ENCODE measurements around the gene ARHGAP10.

ARHGAP10 gene

DNA sequence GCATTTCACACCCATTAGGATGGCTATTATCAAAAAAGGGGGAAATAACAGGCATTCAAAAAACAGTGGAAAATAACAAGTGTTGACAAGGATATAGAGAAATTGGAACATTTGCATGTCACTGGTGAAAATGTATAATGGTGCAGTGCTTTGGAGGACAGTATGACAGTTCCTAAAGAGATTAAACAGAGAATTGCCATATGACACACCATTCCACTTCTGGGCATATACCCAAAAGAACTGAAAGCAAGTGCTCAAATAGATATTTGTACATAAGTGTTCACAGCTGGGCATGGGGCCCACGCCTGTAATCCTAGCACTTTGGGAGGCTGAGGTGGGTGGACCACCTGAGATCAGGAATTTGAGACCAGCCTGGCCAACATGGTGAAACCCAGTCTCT, 362.3 kb downstream of the ARHGAP10 start:
- DNase-seq (ENCODE audit: low read depth, low spot score), result no peak
- Histone ChIP-seq H3K27ac (no peak overlapping the region), H3K9me3 (ENCODE audit: low read depth, low read length) (no peaks in the 10 kb centered on the region), H3K4me3 (no peak overlapping the region), H3K36me3 (ENCODE audit: insufficient read depth, low read length) (no peaks in the 10 kb centered on the region), H3K9ac (ENCODE audit: insufficient read length) (no peak overlapping the region)
- TF ChIP-seq EZH2 (IDR thresholded peaks at IDR 0.05) (no peak), FOXP2 (optimal IDR thresholded peaks at IDR 0.05; ENCODE audit: control extremely low read depth, extremely low read length, insufficient read depth) (no peak), POLR2AphosphoS5 (IDR thresholded peaks at IDR 0.05; ENCODE audit: borderline replicate concordance, low read depth, low read length) (no peak)

- DNase-seq (ENCODE audit: low read depth, low spot score), result no peak
- TF ChIP-seq POLR2AphosphoS5 (IDR thresholded peaks at IDR 0.05; ENCODE audit: borderline replicate concordance, low read depth, low read length) (no peak), FOXP2 (optimal IDR thresholded peaks at IDR 0.05; ENCODE audit: control extremely low read depth, extremely low read length, insufficient read depth) (no peak), EZH2 (IDR thresholded peaks at IDR 0.05) (no peak)
- H3K4me3 ChIP-seq, result no peak overlapping the region
- no peak overlapping the region for H3K27ac ChIP-seq
- no peaks in the 10 kb centered on the region for H3K36me3 ChIP-seq (ENCODE audit: insufficient read depth, low read length)
- H3K9me3 ChIP-seq (ENCODE audit: low read depth, low read length), result no peaks in the 10 kb centered on the region
- H3K9ac ChIP-seq (ENCODE audit: insufficient read length), result no peak overlapping the region
Observed at GRCh38 chr4:148095346-148095923, 363.5 kb downstream of the ARHGAP10 start.

DNA sequence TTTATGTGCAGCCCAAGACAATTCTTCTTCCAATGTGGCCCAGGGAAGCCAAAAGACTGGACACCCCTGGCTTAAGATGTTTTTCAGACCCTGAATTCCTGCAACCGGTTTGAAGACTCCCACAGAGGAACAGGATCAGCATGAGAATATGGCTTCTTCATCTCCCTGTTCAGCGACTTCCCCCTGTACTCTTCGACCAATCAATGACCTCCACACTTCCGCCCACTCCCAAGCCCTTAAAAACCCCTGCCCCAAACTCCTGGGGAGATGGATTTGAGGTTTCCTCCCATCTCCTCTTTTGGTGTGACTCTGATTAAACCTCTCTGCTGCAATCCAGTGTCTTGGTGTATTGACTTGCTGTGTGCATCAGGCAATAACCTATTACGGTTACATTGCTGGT, 365.9 kb downstream of the ARHGAP10 start:
- no peaks in the 10 kb centered on the region for H3K9me3 ChIP-seq (ENCODE audit: low read depth, low read length)
- TF ChIP-seq FOXP2 (optimal IDR thresholded peaks at IDR 0.05; ENCODE audit: control extremely low read depth, extremely low read length, insufficient read depth) (no peak), EZH2 (IDR thresholded peaks at IDR 0.05) (no peak), POLR2AphosphoS5 (IDR thresholded peaks at IDR 0.05; ENCODE audit: borderline replicate concordance, low read depth, low read length) (no peak)
- H3K36me3 ChIP-seq (ENCODE audit: insufficient read depth, low read length), result no peaks in the 10 kb centered on the region
- H3K9ac ChIP-seq (ENCODE audit: insufficient read length), result no peak overlapping the region
- no peak for DNase-seq (ENCODE audit: low read depth, low spot score)
- H3K27ac ChIP-seq, result no peak overlapping the region
- H3K4me3 ChIP-seq, result no peak overlapping the region

GRCh38 chr4:148101235-148101634, 369.3 kb downstream of the ARHGAP10 start:
- no peaks in the 10 kb centered on the region for H3K36me3 ChIP-seq (ENCODE audit: insufficient read depth, low read length)
- H3K27ac ChIP-seq, result no peak overlapping the region
- TF ChIP-seq EZH2 (IDR thresholded peaks at IDR 0.05) (no peak), POLR2AphosphoS5 (IDR thresholded peaks at IDR 0.05; ENCODE audit: borderline replicate concordance, low read depth, low read length) (no peak), FOXP2 (optimal IDR thresholded peaks at IDR 0.05; ENCODE audit: control extremely low read depth, extremely low read length, insufficient read depth) (no peak)
- no peaks in the 10 kb centered on the region for H3K9me3 ChIP-seq (ENCODE audit: low read depth, low read length)
- DNase-seq (ENCODE audit: low read depth, low spot score), result no peak
- H3K4me3 ChIP-seq, result no peak overlapping the region
- H3K9ac ChIP-seq (ENCODE audit: insufficient read length), result no peak overlapping the region

- no peak overlapping the region for H3K4me3 ChIP-seq
- DNase-seq (ENCODE audit: low read depth, low spot score), result no peak
- no peaks in the 10 kb centered on the region for H3K9me3 ChIP-seq (ENCODE audit: low read depth, low read length)
- TF ChIP-seq POLR2AphosphoS5 (IDR thresholded peaks at IDR 0.05; ENCODE audit: borderline replicate concordance, low read depth, low read length), result no peak
- TF ChIP-seq EZH2 (IDR thresholded peaks at IDR 0.05), result no peak
- TF ChIP-seq FOXP2 (optimal IDR thresholded peaks at IDR 0.05; ENCODE audit: control extremely low read depth, extremely low read length, insufficient read depth), result no peak
- no peak overlapping the region for H3K9ac ChIP-seq (ENCODE audit: insufficient read length)
- H3K36me3 ChIP-seq (ENCODE audit: insufficient read depth, low read length), result no peaks in the 10 kb centered on the region
- no peak overlapping the region for H3K27ac ChIP-seq
Observed at GRCh38 chr4:148101790-148102189, 369.9 kb downstream of the ARHGAP10 start.

- Histone ChIP-seq H3K4me3 (no peak overlapping the region), H3K9me3 (ENCODE audit: low read depth, low read length) (no peaks in the 10 kb centered on the region), H3K9ac (ENCODE audit: insufficient read length) (no peak overlapping the region), H3K27ac (no peak overlapping the region), H3K36me3 (ENCODE audit: insufficient read depth, low read length) (no peaks in the 10 kb centered on the region)
- TF ChIP-seq EZH2 (IDR thresholded peaks at IDR 0.05), result no peak
- TF ChIP-seq POLR2AphosphoS5 (IDR thresholded peaks at IDR 0.05; ENCODE audit: borderline replicate concordance, low read depth, low read length), result no peak
- no peak for TF ChIP-seq FOXP2 (optimal IDR thresholded peaks at IDR 0.05; ENCODE audit: control extremely low read depth, extremely low read length, insufficient read depth)
- DNase-seq (ENCODE audit: low read depth, low spot score), result no peak
Observed at GRCh38 chr4:148103597-148104355, 371.9 kb downstream of the ARHGAP10 start.

DNA sequence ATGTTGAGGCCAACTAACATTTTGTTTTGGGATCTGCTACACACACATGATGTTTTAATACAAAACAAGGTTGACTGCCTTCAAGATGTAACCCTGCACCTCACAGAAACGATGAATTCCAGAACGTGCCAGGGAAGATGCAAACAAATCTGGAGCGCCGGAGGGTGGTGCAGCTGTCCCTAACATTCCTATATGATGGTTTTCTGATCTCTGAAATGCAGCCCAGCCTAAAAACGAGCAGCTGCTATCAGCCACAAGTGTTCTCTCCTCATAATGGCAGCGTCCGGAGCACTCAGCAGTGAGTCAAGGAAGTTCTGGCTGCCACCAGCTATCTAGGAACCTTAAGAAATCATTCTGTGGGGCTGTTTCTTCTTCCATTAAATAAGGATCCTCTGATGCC, 376.9 kb downstream of the ARHGAP10 start:
- Histone ChIP-seq H3K4me3 (no peak overlapping the region), H3K9ac (ENCODE audit: insufficient read length) (no peak overlapping the region), H3K9me3 (ENCODE audit: low read depth, low read length) (no peaks in the 10 kb centered on the region), H3K27ac (no peak overlapping the region), H3K36me3 (ENCODE audit: insufficient read depth, low read length) (no peaks in the 10 kb centered on the region)
- TF ChIP-seq EZH2 (IDR thresholded peaks at IDR 0.05) (no peak), FOXP2 (optimal IDR thresholded peaks at IDR 0.05; ENCODE audit: control extremely low read depth, extremely low read length, insufficient read depth) (no peak), POLR2AphosphoS5 (IDR thresholded peaks at IDR 0.05; ENCODE audit: borderline replicate concordance, low read depth, low read length) (no peak)
- DNase-seq (ENCODE audit: low read depth, low spot score), result no peak

- no peak for DNase-seq (ENCODE audit: low read depth, low spot score)
- no peaks in the 10 kb centered on the region for H3K36me3 ChIP-seq (ENCODE audit: insufficient read depth, low read length)
- H3K9ac ChIP-seq (ENCODE audit: insufficient read length), result no peak overlapping the region
- TF ChIP-seq POLR2AphosphoS5 (IDR thresholded peaks at IDR 0.05; ENCODE audit: borderline replicate concordance, low read depth, low read length) (no peak), EZH2 (IDR thresholded peaks at IDR 0.05) (no peak), FOXP2 (optimal IDR thresholded peaks at IDR 0.05; ENCODE audit: control extremely low read depth, extremely low read length, insufficient read depth) (no peak)
- no peaks in the 10 kb centered on the region for H3K9me3 ChIP-seq (ENCODE audit: low read depth, low read length)
- H3K4me3 ChIP-seq, result no peak overlapping the region
- H3K27ac ChIP-seq, result no peak overlapping the region
Observed at GRCh38 chr4:148109216-148109615, 377.3 kb downstream of the ARHGAP10 start.
